Measurements from ENCODE around the gene MIA.
"Not testable (repeated sequence)": the region's sequence is repeated elsewhere in the genome, so short reads cannot be mapped to it uniquely, and the experiment has no call there.

The MIA gene

GRCh38 chr19:40781140-40781539 lies 5.8 kb downstream of the MIA start:
- no peak for DNase-seq

- no peak for DNase-seq
Measured at GRCh38 chr19:40783711-40784110, 8.4 kb downstream of the MIA start.

GRCh38 chr19:40784146-40784545 lies 8.8 kb downstream of the MIA start:
- not testable (repeated sequence) for DNase-seq

- no peak for DNase-seq
Measured at GRCh38 chr19:40785526-40785925, 10.2 kb downstream of the MIA start.

GRCh38 chr19:40786060-40787037 lies 11.0 kb downstream of the MIA start:
- no peak for DNase-seq

GRCh38 chr19:40791349-40791748 lies 16.0 kb downstream of the MIA start:
- DNase-seq, result no peak

- no peak for DNase-seq
Measured at GRCh38 chr19:40791996-40792395, 16.7 kb downstream of the MIA start.

GRCh38 chr19:40797166-40797962 lies 22.0 kb downstream of the MIA start:
- no peak for DNase-seq

GRCh38 chr19:40797963-40798682 lies 22.8 kb downstream of the MIA start:
- DNase-seq, result peak; percentile 81

- DNase-seq, result peak; percentile 100
Measured at GRCh38 chr19:40798683-40799557, 23.6 kb downstream of the MIA start, which contains the start of gene EGLN2. Gene EGLN2 (plus strand): TSS chr19:40799191. CDS start chr19:40800573, 1,382 bp downstream.

GRCh38 chr19:40799558-40800338 lies 24.4 kb downstream of the MIA start:
- DNase-seq, result no peak

GRCh38 chr19:40800339-40800996 lies 25.1 kb downstream of the MIA start:
- no peak for DNase-seq

GRCh38 chr19:40800997-40801377 lies 25.7 kb downstream of the MIA start:
- DNase-seq, result no peak

- no peak for DNase-seq
Measured at GRCh38 chr19:40801426-40802299, 26.3 kb downstream of the MIA start.

GRCh38 chr19:40802300-40803169 lies 27.2 kb downstream of the MIA start:
- DNase-seq, result no peak

- no peak for DNase-seq
Measured at GRCh38 chr19:40803170-40803856, 28.0 kb downstream of the MIA start.

GRCh38 chr19:40803857-40804782 lies 28.8 kb downstream of the MIA start:
- peak; percentile 88 for DNase-seq

All from CD4-positive, alpha-beta T cell treated with Interleukin-15 for 1 hour (primary cell).